Measurements from ENCODE around the gene ACBD6.

- no peak for TF ChIP-seq SIN3A (IDR thresholded peaks at IDR 0.05; ENCODE audit: borderline replicate concordance, insufficient read depth, low read depth, low read length)
- TF ChIP-seq CTCF (IDR thresholded peaks at IDR 0.05): no peak
Observed at GRCh38 chr1:180259431-180260338, 242.7 kb downstream of the ACBD6 start.

Data from Panc1 (cell line).